SH-SY5Y (cell line): Measurements from ENCODE around the gene GPR176.

Experiments
- GATA2 ChIP-seq: IDR thresholded peaks from 2 replicates; pipeline ENCODE4 v1.6.1; 2011; ENCODE audit warnings: mild to moderate bottlenecking, low read depth, low read length
- GATA3 ChIP-seq: IDR thresholded peaks from 2 replicates; pipeline ENCODE4 v1.6.1; 2011; ENCODE audit warnings: low read depth, mild to moderate bottlenecking, low read length, moderate library complexity

DNA sequence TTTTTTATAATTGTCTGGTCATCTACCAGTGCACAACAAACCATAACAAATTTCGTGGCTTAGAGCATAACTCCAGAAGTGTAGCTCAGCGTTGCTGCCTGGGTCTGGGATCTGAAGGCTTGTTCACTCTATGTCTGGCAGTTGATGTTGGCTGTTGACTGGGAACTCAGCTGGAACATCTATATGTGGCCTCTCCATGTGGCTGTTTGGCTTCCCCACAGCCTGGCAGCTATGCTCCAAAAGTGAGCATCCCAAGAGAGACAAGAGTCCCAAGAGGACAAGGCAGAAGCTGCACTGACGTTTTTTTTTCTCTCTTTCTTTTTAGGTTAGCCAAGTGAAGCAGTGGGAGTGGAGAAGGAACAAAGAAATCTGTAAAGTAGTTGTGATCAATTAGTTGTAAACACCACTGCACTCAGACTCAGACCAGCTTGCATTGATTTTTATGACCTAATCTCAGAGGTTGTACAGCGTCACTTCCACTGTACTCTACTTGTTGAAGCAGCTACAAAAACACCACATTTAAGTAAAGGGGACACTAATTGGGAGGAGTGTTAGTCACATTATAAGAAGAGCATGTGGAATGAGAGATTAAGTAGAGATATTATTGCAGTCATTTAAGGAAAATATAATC, 2.5 kb upstream of the GPR176 start:
- TF ChIP-seq GATA2, result no peak
- TF ChIP-seq GATA3, result no peak
